Right atrium auricular region (tissue), 2 donors: ENCODE measurements around the gene CLTB. TPM values are rescaled to one million over a fixed set of nuclear protein-coding genes. Genes with fewer than 3 reads are reported as not detected.

Experiments
- DNase-seq: peaks from one replicate; pipeline ENCODE4 v3.0.0-alpha.2; 2019; ENCODE audit warnings: low spot score
- H3K27ac ChIP-seq, 2 donors: fragments of 200-600 bp; sonication (generic); 1 replicate in 1 of 2; 2 replicates in 1 of 2; pipeline ENCODE4 v1.5.1; 2016 to 2019
- H3K27me3 ChIP-seq, 2 donors: fragments of 200-600 bp; sonication (generic); one replicate each; pipeline versions ENCODE4 v1.5.1 to v1.6.0; 2017 to 2019
- H3K36me3 ChIP-seq: fragments of 200-600 bp; sonication (generic); one replicate; pipeline ENCODE4 v1.5.1; 2016
- H3K4me1 ChIP-seq, 2 donors: fragments of 200-600 bp; sonication (generic); one replicate each; pipeline versions ENCODE4 v1.5.1 to v1.6.0; 2017 to 2019
- H3K4me3 ChIP-seq, 2 donors: fragments of 200-600 bp; sonication (generic); 1 replicate in 1 of 2; 2 replicates in 1 of 2; pipeline ENCODE4 v1.5.1; 2017 to 2019; ENCODE audit warnings: mild to moderate bottlenecking in 1 of 2, moderate library complexity in 1 of 2
- H3K9me3 ChIP-seq, 2 donors: fragments of 200-600 bp; sonication (generic); one replicate each; pipeline ENCODE4 v1.5.1; 2019
- CTCF ChIP-seq, 2 donors: fragments of 200-600 bp; sonication (generic); IDR thresholded peaks; one replicate each; pipeline ENCODE4 v1.5.1; 2019; ENCODE audit warnings: antibody characterized with exemption in 2 of 2
- total RNA-seq, 2 donors: library from RNA; depleted of rRNA; stranded (reverse); fragments of >200 nt; gene quantifications; one replicate each; pipeline ENCODE4 v1.1.0, GENCODE V29; 2016

Gene CLTB
- total RNA-seq, 2 donors from 2014 or later = 241 to 341 TPM

GRCh38 chr5:176424181-176424580 lies 7.8 kb upstream of the CLTB start:
- Histone ChIP-seq H3K27me3 (no peaks in the 10 kb centered on the region), H3K36me3 (no peaks in the 10 kb centered on the region), H3K4me3 (no peak overlapping the region), H3K4me1 (no peaks in the 10 kb centered on the region), H3K27ac (no peak overlapping the region), H3K9me3 (no peaks in the 10 kb centered on the region)
- no peak for DNase-seq
- no peak for TF ChIP-seq CTCF (IDR thresholded peaks at IDR 0.05)

DNA sequence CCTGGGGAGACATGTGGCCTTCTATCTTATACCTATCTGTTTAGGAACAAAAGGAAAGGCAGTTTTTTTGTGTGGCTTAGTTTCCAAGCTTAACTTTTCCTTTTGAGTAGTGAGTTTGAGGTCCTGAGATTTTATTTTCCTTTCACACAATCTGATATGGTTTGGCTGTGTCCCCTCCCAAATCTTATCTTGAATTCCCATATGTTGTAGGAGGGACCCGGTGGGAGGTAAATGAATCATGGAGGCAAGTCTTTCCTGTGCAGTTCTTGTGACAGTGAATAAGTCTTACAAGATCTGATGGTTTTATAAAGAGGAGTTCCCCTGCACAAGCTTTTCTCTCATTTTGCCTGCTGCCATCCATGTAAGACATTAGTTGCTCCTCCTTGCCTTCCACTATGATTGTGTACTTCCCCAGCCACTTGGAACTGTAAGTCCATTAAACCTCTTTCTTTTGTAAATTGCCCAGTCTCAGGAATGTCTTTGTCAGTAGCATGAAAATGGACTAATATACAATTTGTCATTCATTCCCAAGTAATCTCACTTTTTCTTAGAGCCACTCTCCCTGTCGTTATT lies 4.7 kb upstream of the CLTB start:
- no peaks in the 10 kb centered on the region for H3K27me3 ChIP-seq
- TF ChIP-seq CTCF (IDR thresholded peaks at IDR 0.05) = no peak
- DNase-seq = no peak
- H3K27ac ChIP-seq = no peak overlapping the region
- no peaks in the 10 kb centered on the region for H3K9me3 ChIP-seq
- H3K4me3 ChIP-seq = no peak overlapping the region
- H3K36me3 ChIP-seq = no peaks in the 10 kb centered on the region
- peaks cover 0 to 7% of the 10 kb centered on the region in 2 donors for H3K4me1 ChIP-seq

DNA sequence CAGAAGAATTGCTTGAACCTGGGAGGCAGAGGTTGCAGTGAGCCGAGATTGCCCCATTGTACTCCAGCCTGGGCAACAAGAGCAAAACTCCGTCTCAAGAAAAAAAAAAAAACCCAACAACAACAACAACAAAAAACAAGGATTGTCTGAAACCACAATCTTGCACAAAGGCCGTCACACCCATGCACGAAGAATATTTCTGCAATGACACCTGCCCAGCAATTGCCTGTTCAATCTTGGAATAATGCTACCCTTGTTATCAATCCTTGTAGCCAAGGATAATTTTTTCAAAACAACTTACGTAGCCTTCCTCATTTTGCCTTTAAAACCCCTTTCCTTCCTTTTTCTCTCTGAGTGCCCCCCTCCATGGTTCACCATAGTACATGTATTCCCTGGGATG lies 3.7 kb upstream of the CLTB start:
- Histone ChIP-seq H3K4me3 (no peak overlapping the region), H3K36me3 (no peaks in the 10 kb centered on the region), H3K9me3 (no peaks in the 10 kb centered on the region), H3K27me3 (no peaks in the 10 kb centered on the region), H3K4me1 (peaks cover 0 to 14% of the 10 kb centered on the region in 2 donors), H3K27ac (no peak overlapping the region)
- no peak for TF ChIP-seq CTCF (IDR thresholded peaks at IDR 0.05)
- no peak for DNase-seq

DNA sequence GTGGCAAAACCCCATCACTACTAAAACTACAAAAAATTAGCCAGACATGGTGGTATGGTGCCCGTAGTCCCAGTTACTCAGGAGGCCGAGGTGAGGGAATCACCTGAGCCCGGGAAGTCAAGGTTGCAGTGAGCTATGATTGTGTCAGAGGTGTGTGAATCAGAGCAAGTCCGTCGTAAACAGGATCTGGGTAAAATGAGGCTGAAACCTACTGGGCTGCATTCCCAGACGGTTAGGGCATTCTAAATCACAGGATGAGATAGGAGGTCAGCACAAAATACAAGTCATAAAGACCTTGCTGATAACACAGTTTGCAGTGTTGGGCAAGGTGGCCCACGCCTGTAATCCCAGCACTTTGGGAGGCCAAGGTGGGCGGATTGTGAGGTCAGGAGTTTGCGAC lies 1.9 kb upstream of the CLTB start:
- H3K27ac ChIP-seq = no peak overlapping the region
- DNase-seq = no peak
- no peaks in the 10 kb centered on the region for H3K36me3 ChIP-seq
- H3K4me1 ChIP-seq = peaks cover 0 to 33% of the 10 kb centered on the region in 2 donors
- no peak overlapping the region for H3K4me3 ChIP-seq
- no peaks in the 10 kb centered on the region for H3K27me3 ChIP-seq
- no peaks in the 10 kb centered on the region for H3K9me3 ChIP-seq
- TF ChIP-seq CTCF (IDR thresholded peaks at IDR 0.05) = no peak

DNA sequence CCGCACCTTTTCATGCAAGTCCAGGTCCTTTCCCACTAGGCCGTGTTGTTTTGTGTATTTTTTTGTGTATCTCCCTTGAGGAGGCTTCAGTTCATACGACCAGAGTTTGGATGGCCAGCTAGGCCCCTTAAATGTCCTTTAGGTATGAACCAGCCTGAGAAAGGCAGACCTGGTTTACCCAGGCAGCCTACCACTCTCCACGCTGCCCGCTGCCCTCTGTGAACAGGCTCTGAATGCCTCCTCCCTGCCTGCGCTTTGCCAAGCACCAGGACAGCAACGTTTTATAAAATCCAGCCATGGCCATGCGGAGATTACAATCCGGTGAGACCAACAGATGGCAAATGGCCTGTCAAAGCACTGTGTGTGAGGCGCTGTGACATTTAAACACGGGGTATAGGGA lies 626 bp upstream of the CLTB start:
- peak overlapping the region; percentile 70 to 98 for H3K27ac ChIP-seq
- H3K4me3 ChIP-seq = peak overlapping the region in 1 of 2 donors; percentile 97
- no peak for TF ChIP-seq CTCF (IDR thresholded peaks at IDR 0.05)

More for the DNA sequence above, 626 bp upstream of the CLTB start:
- H3K4me1 ChIP-seq = peaks cover 0 to 45% of the 10 kb centered on the region in 2 donors
- H3K27me3 ChIP-seq = no peaks in the 10 kb centered on the region
- no peaks in the 10 kb centered on the region for H3K9me3 ChIP-seq
- no peaks in the 10 kb centered on the region for H3K36me3 ChIP-seq
- DNase-seq = no peak
